HG03439 (cell line): ENCODE measurements around the gene CEP76.
"Not testable (repeated sequence)": the region's sequence is repeated elsewhere in the genome, so short reads cannot be mapped to it uniquely, and the experiment has no call there.

ENCODE experiments used
- ATAC-seq: cut with Tn5 transposase; IDR thresholded peaks from one replicate; pipeline ENCODE4 v1.9.1; 2021; ENCODE audit warnings: mild to moderate bottlenecking, moderate library complexity; ENCODE audit not compliant: unreplicated experiment

CEP76 gene

DNA sequence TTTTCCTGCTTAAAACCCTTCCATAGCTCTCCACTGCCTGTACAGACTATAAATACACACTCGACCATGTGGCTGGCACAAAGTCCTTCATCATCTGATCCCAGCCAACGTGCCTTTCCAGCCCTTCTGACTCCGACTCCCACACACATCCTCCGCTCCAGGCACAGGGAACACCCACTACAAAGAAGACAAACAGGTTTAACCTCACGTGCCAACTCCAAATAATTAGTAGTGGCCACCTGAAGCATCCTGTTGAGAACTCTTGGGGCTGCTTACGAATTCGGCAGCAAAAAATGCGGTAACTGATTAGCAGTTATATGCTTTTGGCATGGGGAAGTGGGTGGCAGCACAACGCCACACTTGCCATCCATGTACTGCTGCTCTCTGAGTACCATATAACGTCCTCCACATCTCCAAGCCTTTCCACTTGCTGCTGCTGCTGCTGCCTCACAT, 56.7 kb downstream of the CEP76 start:
- no peak for ATAC-seq

DNA sequence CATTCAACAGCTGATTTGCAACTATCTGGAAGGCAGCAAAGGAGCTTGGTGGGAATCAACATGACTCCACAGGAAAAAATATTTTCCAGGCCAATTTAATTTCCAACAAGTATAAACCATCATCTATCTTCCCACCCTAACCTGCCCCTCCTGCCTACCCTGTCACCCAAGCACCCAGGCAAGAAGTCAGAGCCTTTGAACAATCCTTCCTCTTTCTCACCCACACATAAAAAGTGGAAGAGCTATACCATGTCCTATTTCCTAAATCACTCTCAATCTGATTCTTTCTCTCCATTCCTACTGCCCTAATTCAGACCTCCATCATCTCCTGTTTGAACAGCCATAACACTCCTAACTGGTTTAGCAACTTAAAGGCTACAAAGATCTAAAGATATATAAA, 57.3 kb downstream of the CEP76 start:
- ATAC-seq = no peak

DNA sequence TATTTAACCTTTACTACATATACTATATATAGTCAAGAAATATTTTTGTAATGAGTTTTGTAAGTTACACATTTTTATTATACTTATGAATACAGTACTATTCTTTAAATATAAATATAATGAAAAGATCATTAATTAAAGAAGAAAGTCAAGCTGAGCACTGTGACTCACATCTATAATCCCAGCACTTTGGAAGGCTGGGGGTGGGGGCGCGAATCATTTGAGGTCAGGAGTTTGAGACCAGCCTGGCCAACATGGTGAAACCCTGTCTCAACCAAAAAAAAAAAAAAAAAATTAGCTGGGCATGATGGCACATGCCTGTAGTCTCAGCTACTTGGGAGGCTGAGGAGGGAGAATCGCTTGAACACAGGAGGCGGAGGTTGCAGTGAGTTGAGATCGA, 58.8 kb downstream of the CEP76 start:
- ATAC-seq = not testable (repeated sequence)

DNA sequence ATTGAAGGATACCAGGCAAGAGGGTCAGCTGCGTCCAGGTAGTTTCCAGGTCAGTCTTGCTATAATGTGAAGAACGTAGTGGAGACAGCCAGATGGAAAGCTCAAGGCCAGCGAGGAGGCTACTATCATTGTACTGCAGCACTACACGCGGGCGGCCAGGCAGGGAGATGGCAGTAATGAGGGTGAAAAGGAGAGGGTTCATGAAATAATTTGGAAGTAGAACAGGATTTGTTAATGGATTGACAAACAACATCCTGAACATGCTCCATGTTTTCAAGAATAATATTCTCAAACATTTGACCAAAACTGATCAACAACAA, 61.7 kb downstream of the CEP76 start:
- ATAC-seq = no peak

DNA sequence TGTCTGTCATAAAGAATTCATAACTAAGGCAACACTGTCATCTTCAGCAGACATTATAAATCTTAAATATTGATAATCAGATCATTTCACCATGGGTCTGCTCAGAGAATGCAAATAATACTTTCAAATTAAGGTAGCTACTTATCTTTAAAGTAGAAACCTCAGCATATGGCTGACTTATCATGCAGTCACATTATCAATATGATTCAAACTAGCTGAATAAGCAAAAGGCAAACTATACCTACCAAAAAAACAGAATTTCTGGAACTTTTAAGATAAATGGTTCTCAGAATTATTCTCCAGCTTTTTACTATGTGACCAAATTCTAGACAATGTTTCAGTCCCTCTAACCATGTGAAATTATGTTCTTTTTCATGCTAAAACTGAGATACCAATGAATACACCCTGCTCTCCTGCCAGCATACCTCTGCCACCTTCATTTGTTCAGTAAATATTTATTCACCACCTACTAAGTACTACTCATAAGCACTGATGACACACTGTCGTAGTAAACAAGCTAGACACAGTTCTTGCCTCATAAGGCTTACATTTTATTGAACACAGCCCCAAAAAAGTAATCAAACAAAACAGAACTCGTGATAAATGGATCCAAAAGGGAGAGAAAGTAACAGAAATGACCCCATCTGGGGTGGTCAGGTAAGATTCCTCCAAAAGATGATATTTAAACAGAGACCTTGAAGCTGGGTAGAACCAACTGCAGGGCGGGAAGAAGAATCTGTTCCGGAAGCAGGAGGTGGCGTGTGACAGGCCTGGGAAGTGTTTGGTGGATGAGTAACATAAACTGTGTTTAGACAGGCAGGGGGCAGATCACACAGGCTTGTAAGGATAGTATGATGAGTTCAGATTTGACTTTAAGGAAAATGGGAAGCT, 62.3 kb downstream of the CEP76 start:
- no peak for ATAC-seq

DNA sequence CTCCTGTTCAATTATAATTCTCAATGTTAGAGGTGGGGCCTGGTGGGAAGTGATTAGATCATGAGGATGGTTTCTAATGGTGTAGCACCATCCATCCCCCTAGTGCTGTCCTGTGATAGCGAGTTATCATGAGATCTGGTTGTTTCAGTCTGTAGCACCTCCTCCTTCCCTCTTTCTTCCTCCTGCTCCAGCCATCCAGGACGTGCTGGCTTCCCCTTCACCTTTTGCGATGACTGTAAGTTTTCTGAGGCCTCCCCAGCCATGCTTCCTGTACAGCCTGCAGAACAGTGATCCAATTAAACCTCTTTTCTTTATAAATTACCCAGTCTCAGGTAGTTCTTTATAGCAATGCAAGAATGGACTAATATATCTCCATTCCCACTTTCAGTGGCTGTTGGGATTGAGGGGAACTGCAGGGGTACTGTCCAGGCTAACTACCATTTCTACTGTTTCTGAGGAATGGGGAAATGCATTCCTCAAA, 63.8 kb downstream of the CEP76 start:
- ATAC-seq = no peak

DNA sequence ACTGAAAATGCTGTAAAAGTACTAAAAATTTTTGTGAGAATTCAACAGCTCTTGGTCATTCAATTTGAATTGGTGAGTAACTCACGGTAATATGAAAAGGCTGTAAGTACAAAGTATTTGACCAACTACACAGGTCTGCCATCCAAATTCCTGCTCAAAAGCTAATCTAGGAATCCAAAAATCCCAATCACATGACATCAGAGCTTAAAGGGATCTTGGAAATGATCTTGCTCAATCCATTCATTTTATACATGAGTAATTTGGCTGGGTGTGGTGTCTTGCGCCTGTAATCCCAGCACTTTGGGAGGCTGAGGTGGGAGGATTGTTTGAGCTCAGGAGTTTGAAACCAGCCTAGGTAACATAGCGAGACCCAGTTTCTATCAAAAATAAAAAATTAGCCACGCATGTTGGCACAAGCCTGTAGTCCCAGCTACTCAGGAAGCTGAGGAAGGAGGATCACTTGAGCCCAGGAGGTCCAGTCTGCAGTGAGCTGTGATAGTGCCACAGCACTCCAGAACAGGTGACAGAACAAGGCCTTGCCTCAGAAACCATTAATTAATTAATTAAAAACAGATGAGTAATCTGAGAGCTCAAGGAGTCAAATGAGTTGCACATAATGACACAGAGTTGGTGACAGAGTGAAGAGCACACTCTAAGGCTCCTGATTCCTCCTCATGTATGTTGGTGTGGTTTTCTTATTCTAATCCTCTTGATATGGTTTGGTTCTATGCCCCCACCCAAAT, 64.5 kb downstream of the CEP76 start:
- ATAC-seq = no peak

DNA sequence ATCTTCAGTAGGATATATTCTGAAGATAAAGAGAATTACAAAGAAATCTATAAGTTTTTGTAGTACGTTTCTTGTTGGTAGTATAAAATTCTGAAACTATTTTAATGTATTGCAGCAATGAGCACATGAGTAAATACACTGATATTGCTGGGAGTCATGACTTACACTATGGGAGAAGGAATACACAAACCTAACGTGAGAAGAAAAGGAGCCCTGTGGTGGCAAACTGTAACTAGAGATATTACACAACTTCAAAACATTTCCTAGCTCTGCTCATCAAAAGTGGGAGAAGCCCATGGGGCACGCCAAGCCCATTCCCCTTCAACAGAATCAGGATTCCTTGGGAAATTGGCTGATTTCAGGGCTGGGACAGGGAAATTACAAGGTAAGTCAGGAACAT, 65.1 kb downstream of the CEP76 start:
- no peak for ATAC-seq

DNA sequence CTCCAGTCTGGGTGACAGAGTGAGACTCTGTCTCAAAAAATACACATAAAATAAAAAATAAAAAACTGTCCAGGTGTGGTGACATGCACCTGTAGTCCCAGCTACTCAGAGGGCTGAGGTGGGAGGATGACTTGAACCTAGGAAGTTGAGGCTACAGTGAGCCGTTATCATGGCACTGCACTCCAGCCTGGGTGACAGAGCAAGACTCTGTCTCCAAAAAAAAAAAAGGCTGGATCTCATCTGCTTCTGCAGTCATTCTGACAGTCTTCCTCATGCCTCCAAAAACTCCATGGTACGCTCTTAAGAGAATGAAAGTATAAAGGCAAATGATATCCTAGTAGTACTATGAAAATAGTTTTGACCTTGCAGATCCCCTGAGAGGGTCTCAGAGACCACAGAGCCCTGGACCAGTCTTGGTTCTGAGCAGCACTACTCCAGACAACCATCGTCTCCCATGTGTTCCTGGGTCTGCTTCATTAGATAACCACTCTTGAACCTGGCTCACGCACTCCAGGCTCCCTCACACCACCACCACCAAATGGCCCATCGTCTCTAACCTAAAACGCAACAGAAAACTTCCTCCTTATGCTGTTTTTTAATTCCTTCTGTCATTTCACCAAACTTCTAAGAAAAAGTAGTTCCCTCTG, 70.6 kb downstream of the CEP76 start:
- no peak for ATAC-seq

DNA sequence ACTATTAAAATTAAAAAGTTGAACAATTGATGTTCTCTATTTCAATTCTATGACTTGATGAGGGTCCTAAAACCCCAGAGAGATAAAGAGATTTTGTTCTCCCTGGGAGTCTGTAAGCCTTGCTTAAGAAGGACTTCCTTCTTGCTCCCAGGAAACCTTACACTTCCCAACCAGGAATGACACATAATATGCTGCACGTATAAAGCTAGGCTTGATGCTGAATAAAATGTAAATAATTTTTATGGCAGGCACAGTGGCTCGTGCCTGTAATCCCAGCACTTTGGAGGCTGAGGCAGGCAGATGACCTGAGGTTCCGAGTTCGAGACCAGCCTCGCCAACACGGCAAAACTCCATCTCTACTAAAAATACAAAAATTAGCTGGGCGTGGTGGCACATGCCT, 72.4 kb downstream of the CEP76 start:
- ATAC-seq = no peak

DNA sequence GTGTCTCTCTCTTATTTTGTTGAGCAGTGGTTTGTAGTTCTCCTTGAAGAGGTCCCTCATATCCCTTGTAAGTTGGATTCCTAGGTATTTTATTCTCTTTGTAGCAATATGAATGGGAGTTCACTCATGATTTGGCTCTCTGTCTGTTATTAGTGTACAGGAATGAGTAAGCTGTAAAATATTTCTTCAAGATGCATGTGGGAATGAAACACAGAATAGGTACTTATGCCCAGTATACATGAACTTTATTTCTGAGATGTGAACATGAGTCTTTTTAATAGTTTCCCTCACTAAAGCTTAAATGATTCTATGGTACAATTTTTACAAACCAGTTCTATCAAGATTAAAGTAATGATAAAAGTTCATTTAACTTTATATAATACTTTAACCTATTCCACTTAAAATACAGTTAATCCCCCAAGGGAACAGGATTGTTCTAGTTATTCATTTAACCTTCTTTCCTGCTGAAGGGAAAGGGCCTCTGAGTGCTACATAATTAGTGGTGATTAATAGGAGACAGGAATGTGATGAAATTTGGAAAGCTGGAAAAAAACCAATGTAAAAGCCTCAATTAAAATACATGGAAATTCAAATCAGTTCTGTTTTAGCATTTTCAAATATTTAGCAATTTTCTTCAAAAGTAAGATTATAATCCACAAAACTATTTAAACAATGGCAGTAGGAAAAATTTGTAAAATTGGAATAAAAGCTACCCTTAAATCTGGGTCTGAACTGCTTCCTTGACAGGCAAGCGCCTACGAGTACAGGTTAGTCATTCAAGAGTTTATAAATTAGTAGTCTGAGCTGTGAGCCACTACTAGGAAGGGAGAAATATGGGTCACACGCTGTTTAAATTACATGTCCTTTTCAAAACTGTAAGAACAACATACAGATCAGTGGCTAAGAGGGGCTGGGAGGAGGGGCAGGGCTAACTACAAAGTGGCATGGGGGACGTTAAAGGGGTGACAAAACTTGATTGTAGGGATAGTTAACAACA, 73.5 kb downstream of the CEP76 start:
- no peak for ATAC-seq

DNA sequence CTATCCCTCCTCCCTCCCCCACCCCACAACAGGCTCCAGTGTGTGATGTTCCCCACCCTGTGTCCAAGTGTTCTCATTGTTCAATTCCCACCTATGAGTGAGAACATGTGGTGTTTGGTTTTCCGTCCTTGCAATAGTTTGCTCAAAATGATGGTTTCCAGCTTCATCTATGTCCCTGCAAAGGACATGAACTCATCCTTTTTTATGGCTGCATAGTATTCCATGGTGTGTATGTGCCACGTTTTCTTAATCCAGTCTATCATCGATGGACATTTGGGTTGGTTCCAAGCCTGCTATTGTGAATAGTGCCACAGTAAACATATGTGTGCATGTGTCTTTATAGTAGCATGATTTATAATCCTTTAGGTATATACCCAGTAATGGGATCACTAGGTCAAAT, 75.3 kb downstream of the CEP76 start:
- not testable (repeated sequence) for ATAC-seq

DNA sequence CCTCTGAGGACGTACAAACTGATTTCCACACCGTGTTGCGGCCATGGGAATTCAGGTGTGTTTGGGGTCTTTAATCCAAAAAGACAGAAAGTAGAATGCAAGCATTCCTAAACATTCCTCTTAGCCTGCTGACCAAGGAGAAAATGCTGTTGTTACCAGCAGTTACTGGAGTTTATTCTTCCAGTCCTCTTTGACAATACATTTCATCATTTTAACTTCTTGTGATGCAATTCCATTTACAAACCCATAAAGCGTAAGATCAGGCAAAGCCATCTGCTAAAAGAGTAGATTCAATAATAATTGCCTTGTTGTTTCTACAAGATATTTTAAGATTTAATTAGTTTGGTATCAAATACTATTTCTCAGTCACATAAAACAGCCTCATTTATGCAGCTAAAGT, 77.3 kb downstream of the CEP76 start:
- ATAC-seq = no peak
